Urothelium cell line (cell line): ENCODE data around the gene SLC2A11.
"Not testable (repeated sequence)": the region's sequence is repeated elsewhere in the genome, so short reads cannot be mapped to it uniquely, and the experiment has no call there.

Source experiments
- DNase-seq: peaks from one replicate; pipeline ENCODE4 v3.0.0; 2011; ENCODE audit warnings: low spot score, mixed read lengths
- FAIRE-seq: peaks from 2 replicates; lab custom pipeline; 2011; peaks lifted over from hg19 to GRCh38; lab: Jason Lieb, UNC

The SLC2A11 gene

GRCh38 chr22:23888615-23889401, 31.1 kb downstream of the SLC2A11 start:
- DNase-seq = peak; percentile 47
- FAIRE-seq = peak; percentile 74

- DNase-seq = no peak
- FAIRE-seq = no peak
Measured at GRCh38 chr22:23889620-23890019, 31.9 kb downstream of the SLC2A11 start.

GRCh38 chr22:23891726-23892125, 34.1 kb downstream of the SLC2A11 start:
- FAIRE-seq (peak; percentile 48), DNase-seq (no peak)

GRCh38 chr22:23892130-23892529, 34.5 kb downstream of the SLC2A11 start:
- no peak for DNase-seq
- FAIRE-seq = no peak

- FAIRE-seq = peak; percentile 9
- DNase-seq = no peak
Measured at GRCh38 chr22:23892706-23893105, 35.0 kb downstream of the SLC2A11 start.

GRCh38 chr22:23893121-23893944, 35.7 kb downstream of the SLC2A11 start:
- FAIRE-seq (peak; percentile 5), DNase-seq (no peak)

- peak; percentile 100 for DNase-seq
- peak; percentile 98 for FAIRE-seq
Measured at GRCh38 chr22:23893945-23894709, 36.5 kb downstream of the SLC2A11 start, which contains the start of gene MIF. Gene MIF (plus strand): TSS chr22:23894383. CDS start chr22:23894475, 92 bp downstream.

- FAIRE-seq = peak; percentile 88
Measured at GRCh38 chr22:23894710-23895598, 37.3 kb downstream of the SLC2A11 start.

GRCh38 chr22:23895599-23896144, 38.0 kb downstream of the SLC2A11 start:
- FAIRE-seq (no peak), DNase-seq (no peak)

More at GRCh38 chr22:23894710-23895598, 37.3 kb downstream of the SLC2A11 start:
- DNase-seq = peak; percentile 96

- FAIRE-seq (peak; percentile 58), DNase-seq (no peak)
Measured at GRCh38 chr22:23896166-23896522, 38.5 kb downstream of the SLC2A11 start.

- DNase-seq (no peak), FAIRE-seq (no peak)
Measured at GRCh38 chr22:23896523-23897186, 39.0 kb downstream of the SLC2A11 start.

GRCh38 chr22:23897320-23897719, 39.6 kb downstream of the SLC2A11 start:
- DNase-seq (no peak), FAIRE-seq (no peak)

GRCh38 chr22:23898006-23898974, 40.6 kb downstream of the SLC2A11 start:
- FAIRE-seq (no peak), DNase-seq (no peak)

GRCh38 chr22:23899042-23899745, 41.5 kb downstream of the SLC2A11 start:
- no peak for DNase-seq
- FAIRE-seq = no peak

- not testable (repeated sequence) for FAIRE-seq, DNase-seq
Measured at GRCh38 chr22:23900227-23900626, 42.6 kb downstream of the SLC2A11 start.

- DNase-seq = no peak
- FAIRE-seq = peak; percentile 5
Measured at GRCh38 chr22:23901600-23901999, 43.9 kb downstream of the SLC2A11 start.

- DNase-seq (peak; percentile 53), FAIRE-seq (peak; percentile 48)
Measured at GRCh38 chr22:23903328-23903971, 45.8 kb downstream of the SLC2A11 start.
